COLO829 (cell line): ENCODE results near the gene RSPH9.
A peak's percentile ranks its signal among the peaks of the same experiment; 100 is the strongest.
"Not testable (repeated sequence)": the region's sequence is repeated elsewhere in the genome, so short reads cannot be mapped to it uniquely, and the experiment has no call there.

ENCODE experiments used
- DNase-seq: peaks from one replicate; pipeline ENCODE4 v3.0.0; 2012; ENCODE audit warnings: low spot score

Gene RSPH9

GRCh38 chr6:43629104-43629504, 15.7 kb upstream of the RSPH9 start, which contains the start of gene GTPBP2:
Gene GTPBP2, minus strand, starts transcription at chr6:43629264. Its CDS starts 102 bp downstream, at chr6:43629162.
- peak; percentile 98 for DNase-seq

DNA sequence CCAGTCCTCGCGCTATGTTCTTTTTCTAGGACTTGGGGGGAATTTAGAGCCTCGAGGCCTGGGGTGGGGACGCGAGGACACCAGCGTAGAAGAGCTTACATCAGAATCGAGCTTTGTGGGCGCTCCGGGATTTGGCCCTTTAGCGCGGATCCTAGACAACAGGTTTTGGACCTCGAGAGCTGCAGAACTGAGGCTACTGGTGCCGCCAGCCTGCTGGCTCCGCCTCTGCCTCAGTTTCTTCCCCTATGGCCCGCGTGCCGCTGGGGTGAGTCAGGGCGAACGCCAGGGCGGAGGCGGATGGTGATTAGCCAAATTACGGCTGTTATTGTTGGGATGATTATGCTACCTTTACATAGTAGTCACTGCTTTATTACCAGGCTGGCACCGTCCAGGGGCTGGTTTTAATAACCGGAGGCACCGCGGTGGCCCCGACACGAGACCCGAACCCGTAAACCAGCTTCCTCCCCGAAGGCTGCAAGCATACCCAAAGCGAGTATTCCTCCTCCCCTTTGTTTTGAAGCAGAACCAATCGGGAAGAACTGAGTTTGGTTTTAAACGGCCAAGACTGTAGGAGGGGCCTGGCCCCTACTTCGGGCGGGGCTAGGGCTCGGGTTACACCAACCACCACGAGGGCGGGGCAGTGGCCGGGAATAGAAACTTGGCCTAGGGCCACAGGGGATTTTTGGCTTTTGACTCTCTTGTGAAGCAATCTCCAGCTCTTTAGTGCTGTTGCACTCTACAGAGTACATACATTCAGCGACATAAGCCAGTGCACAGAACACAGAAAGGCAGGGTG, 15.1 kb upstream of the RSPH9 start:
- DNase-seq: peak; percentile 99

- no peak for DNase-seq
Observed at GRCh38 chr6:43630980-43631619, 13.7 kb upstream of the RSPH9 start.

- DNase-seq: not testable (repeated sequence)
Observed at GRCh38 chr6:43633002-43633401, 11.8 kb upstream of the RSPH9 start.

- DNase-seq: no peak
Observed at GRCh38 chr6:43634702-43635303, 10.0 kb upstream of the RSPH9 start.

DNA sequence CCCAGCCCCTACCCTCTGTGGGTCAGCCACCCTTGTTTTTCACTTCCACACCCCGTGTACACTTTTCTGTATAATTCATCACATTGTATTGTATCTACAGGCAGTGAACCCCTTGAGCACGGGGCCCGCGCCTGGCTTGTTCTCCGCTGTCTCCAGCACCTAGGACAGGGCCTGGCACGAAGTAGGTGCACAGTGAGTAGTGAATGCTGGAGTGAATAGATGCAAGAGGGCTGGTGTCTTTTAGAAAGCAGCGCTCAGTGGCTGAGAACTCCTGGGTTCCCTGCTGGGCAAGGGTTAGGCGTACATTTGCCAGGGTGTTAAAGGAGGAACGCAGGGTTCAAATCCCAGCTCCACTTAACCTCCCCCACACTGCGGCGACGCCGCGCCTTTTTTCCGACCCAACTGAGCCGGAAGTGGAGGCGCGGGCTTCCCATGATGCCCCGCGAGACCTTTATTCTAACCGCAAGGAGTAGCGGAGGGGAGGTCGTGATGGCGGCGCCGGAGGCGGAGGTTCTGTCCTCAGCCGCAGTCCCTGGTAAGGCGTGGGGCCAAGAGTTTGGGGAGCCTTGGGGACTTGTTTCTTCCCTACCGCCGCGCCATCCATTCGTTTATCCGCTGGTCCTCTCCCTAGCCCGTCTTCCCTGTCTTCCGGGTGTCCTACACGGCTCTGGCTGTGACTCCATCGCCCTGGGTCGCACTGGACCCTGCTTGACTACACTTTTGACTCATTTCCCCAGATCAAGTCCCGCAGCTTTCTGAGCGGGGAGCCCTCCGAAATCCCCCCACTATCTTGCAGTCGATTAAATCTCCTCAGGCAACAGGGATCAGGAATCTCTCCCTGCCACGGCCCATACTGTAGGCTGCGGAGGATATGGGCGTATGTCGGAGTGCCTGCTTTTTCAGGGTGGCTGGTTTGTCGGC, 9.2 kb upstream of the RSPH9 start, which contains the start of gene MAD2L1BP:
Gene MAD2L1BP (plus strand): TSS at position 454 of the 921 bp plus-strand sequence. CDS start 36 bp downstream, at position 490.
- peak; percentile 75 for DNase-seq

- no peak for DNase-seq
Observed at GRCh38 chr6:43636308-43636659, 8.6 kb upstream of the RSPH9 start.

GRCh38 chr6:43639984-43640800, 4.6 kb upstream of the RSPH9 start:
- peak; percentile 92 for DNase-seq

DNA sequence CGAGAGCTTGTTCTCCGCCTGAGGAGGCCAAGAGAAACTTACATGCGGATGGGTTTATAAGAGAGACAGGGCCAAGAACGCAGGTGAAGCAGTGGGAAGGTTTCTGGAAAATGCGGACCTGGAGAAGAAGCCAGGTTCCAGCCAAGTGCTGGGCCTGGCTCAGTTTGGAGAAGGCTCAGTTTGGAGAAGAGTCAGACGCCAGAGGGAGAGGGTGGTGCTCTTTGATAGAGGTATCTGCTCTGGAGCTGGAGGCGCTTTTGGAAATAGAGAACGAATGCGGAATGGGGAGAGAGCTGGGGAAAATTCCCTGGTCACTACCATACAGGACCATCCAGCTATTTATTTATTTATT, 753 bp downstream of the RSPH9 start:
- DNase-seq: no peak

- no peak for DNase-seq
Observed at GRCh38 chr6:43647613-43648012, 2.8 kb downstream of the RSPH9 start.

- DNase-seq: no peak
Observed at GRCh38 chr6:43648248-43648647, 3.4 kb downstream of the RSPH9 start.

GRCh38 chr6:43652822-43653221, 8.0 kb downstream of the RSPH9 start:
- DNase-seq: not testable (repeated sequence)

- DNase-seq: no peak
Observed at GRCh38 chr6:43657221-43657802, 12.5 kb downstream of the RSPH9 start.

- no peak for DNase-seq
Observed at GRCh38 chr6:43658161-43658560, 13.3 kb downstream of the RSPH9 start.

DNA sequence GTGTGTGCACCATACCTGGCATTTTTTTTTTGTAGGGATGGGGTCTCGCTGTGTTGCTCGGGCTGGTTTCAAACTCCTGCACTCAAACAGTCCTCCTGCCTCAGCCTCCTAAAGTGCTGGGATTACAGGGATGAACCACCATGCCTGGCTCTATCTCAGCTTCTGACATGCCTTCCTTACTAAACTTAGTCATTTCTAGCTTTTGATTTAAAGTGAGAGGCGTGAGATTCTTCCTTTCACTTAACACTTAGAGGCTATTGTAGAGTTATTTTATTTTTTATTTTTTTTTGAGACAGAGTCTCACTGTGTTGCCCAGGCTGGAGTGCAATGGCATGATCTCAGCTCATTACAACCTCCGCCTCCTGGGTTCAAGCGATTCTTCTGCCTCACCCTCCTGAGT, 18.1 kb downstream of the RSPH9 start:
- not testable (repeated sequence) for DNase-seq

- DNase-seq: no peak
Observed at GRCh38 chr6:43665376-43665775, 20.5 kb downstream of the RSPH9 start.

- no peak for DNase-seq
Observed at GRCh38 chr6:43666196-43666920, 21.5 kb downstream of the RSPH9 start.

DNA sequence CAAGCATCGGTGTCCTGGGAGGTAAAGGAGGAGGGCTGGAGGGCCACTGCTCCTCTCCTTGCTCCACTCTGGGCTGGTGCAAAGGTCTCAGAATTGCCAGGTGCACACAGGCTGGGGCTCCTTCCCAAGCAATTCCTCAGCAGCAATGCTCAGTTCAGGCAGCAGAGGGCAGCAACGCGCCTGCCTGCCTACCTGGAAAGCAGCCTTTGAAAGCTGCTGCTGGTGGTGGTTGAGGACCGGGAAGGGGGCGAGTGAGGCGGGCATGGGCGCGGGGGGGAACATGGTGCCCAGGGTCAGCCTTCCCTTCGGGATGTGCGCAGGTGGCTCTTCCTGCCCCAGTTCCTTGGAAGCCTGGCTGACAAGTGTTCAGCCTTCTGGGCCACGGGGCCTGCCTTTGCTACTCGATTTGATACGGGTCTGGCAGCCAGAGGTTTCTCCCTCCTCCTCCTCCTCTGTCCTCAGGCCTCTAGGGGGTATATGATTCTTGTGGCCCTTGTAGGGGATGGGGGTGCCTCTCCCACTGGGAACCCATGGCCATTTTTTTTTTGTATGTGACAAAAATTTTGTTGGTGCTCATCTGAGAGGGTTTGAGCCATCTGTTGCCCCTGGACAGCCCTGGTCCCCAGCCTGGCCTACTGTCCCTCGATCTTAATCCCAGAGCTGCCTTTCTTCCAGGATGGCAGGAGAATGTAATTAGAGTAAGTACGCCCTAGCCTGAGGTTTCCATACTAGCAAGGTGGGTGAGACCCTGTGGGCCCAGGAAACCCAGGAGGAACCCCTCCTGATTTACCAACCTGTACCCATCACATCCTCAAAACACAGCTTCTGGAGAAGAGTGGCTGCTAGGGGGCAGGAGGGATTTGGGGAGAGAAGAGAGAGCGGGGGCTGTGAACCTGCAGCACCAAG, 22.7 kb downstream of the RSPH9 start:
- peak; percentile 77 for DNase-seq
